Sigmoid colon (tissue), 4 donors: ENCODE measurements around the gene ELMO1.

Experiments
- CTCF ChIP-seq, 4 experiments: fragments of 450-650 bp in 3 of 4; fragments of 200-600 bp in 1 of 4; IDR thresholded peaks; one replicate each; pipeline ENCODE4 v1.5.1; 2016 to 2019; ENCODE audit warnings: antibody characterized with exemption in 4 of 4, mild to moderate bottlenecking in 3 of 4, moderate library complexity in 2 of 4
- EP300 ChIP-seq, 4 donors: sonication (generic); formaldehyde crosslinking; IDR thresholded peaks; one replicate each; pipeline ENCODE4 v1.6.1; 2017; ENCODE audit warnings: antibody characterized with exemption in 4 of 4
- POLR2A ChIP-seq, 2 donors: fragments of 450-650 bp; IDR thresholded peaks; one replicate each; pipeline ENCODE4 v1.6.1; 2016; ENCODE audit warnings: antibody characterized with exemption in 2 of 2, mild to moderate bottlenecking in 2 of 2, moderate library complexity in 2 of 2
- POLR2AphosphoS5 ChIP-seq, 4 donors: sonication (generic); formaldehyde crosslinking; IDR thresholded peaks; one replicate each; pipeline ENCODE4 v1.6.1; 2017; ENCODE audit warnings: antibody characterized with exemption in 4 of 4

- TF ChIP-seq CTCF (IDR thresholded peaks at IDR 0.05) = no peak
- TF ChIP-seq POLR2A (IDR thresholded peaks at IDR 0.05) = no peak
- no peak for TF ChIP-seq EP300 (IDR thresholded peaks at IDR 0.05)
- no peak for TF ChIP-seq POLR2AphosphoS5 (IDR thresholded peaks at IDR 0.05)
These were observed 524.7 kb downstream of the ELMO1 start for GRCh38 chr7:36923943-36924436.
